ENCODE results near the gene PRMT7.

Gene PRMT7

DNA sequence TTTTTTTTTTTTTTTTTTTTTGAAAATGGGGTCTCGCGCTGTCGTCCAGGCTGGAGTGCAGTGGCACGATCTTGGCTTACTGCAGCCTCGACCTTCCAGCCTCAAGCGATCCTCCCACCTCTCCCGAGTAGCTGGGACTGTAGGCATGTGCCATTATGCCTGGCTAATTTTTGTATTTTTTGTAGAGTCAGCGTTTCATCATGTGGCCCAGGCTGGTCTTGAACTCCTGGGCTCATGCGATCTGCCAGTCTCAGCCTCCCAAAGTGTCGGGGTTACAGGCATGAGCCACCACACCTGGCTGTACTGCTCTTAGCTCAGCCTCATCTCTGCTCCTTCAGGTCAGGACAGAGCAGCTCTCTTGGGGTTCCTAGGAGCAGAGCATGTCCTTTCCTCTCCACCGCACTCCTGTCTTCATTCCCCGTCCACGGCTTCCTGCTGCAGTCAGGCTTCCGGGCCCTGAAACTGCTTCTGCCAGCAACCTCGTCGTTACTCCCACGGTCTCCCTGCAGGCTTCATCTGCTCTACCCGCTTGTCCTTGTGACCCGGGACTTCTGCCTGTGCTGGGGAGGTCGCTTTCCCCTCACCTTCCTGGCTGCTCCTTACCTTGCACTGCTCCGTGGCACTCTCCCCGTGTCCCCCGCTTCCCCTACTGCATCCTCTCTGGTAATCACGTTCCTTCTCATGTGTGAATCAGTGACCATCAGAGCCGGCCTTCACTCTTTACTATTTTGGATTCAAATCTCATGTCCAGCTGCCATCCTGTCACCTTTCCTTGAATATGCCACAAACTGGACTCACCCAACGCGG lies 38.0 kb downstream of the PRMT7 start:
- DNase-seq (ENCODE audit: low read depth), result no peak

DNA sequence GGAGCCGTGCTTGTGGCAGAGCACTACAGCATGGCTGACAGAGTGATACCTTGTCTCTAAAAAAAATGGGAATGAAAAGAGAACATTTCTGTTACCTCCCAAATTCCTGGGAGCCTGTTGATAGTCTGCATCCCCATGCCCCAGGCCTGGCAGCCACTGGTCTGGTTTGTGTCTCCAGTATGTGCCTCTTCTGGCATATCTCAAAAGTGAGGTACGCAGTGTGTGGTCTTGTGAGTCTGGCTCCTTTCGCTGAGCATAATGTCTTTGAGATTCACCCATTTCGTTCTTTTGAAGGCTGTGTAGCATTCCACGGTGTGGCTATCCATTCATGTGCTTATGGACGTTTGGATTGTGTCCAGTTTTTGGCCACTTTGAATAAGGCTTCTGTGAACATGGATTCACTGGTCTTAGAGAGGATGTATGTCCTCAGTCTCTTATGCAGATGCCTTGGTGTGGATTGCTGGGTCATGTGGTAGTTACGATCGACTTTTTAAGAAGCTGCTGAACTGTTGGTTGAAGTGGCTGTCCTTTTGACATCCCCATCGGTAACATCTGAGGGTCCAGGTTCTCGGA lies 39.1 kb downstream of the PRMT7 start:
- DNase-seq (ENCODE audit: low read depth), result no peak

DNA sequence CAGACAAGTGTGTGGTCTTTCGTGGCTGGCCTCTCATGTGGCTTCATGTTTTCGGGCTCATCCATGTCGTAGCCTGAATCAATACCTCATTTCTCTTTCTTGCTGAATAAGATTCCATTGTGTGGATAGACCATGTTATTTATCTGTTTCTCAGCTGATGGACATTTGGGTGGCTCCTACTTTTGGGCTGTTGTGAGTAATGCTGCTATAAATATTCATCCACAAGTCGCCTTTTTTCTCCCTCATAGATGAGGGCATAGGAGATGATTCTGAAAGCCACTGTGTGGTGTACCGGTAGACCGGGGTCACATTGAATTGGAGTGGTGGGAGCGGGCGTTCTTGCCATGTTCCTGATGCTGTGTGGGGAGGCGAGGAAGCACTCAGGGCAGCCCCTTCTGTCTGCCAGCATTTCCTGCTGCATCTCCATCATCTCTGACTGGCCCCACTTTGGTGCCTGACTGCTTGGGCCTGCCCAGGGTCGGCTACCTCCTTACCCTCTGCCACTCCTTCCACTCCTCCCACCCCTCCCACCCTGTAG lies 40.1 kb downstream of the PRMT7 start:
- no peak for DNase-seq (ENCODE audit: low read depth)

DNA sequence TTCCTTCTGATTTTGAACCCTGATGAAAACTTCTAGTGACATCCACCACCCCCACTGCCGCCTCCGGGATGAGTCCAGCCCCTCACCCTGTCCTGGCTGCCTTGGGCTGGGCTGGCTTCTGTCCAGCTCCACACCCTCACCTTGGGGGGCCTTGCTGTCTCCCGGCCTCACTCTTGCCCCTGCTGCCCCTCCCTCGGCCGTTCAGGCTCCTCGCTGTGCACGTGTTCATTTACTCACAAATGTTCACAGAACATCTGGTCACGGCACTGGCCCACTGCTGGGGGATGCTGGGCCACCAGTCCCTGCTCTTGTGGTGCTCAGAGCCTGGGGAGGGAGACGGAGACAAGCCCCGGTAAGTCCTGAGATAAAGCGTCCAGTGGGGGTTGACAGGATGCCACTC lies 40.6 kb downstream of the PRMT7 start:
- DNase-seq (ENCODE audit: low read depth), result no peak

DNA sequence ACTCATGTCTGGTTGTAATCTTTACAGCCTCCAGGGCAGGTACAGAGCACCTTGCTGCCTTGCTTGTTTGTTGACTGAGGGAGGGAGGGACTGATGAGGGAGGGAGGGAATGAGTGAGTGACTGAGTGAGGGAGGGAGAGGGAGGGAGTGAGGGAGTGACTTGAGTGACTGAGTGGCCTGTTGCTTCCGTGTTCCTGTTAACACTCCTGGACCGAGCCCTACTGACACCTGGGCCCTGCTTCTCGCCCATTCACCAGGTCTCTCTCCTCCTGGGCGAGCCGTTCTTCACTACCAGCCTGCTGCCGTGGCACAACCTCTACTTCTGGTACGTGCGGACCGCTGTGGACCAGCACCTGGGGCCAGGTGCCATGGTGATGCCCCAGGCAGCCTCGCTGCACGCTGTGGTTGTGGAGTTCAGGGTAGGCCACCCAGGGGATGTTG lies 41.2 kb downstream of the PRMT7 start:
- no peak for DNase-seq (ENCODE audit: low read depth)

DNA sequence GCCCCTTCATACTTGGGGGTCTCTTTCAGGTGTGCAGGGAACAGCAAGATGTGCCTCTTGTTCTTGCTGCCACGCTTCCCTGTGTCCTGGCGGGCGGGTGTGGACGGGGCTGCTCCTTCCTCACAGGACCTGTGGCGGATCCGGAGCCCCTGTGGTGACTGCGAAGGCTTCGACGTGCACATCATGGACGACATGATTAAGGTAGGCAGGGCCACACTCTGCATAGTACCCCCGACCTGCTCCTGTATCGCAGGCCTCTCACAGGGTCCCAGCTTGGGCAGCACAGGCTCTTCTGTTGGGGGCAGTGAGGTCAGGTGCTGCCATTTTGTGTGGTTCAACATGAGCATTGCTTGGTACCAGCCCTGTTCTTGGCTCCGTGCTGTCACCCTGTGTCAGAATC lies 42.5 kb downstream of the PRMT7 start:
- no peak for DNase-seq (ENCODE audit: low read depth)

DNA sequence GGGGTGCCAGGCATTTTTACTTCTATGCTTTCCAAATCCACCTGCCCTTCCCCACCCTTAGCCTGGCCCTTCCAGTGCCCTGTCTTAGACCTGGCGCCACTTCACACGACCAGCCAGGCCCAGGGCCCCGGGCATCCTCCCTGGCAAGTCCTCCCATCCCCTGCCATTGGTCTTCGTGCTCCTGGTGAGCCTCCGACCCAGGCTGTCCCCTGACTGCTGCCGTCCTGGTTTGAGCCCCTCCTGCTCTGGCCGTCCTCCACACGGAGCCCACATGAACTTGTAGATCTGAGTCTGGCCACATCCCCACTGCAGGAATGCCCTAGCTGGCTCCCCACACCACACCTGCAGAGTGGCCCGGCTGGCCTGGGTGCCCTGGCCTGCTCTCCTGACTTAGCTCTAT lies 44.0 kb downstream of the PRMT7 start:
- DNase-seq (ENCODE audit: low read depth), result no peak

DNA sequence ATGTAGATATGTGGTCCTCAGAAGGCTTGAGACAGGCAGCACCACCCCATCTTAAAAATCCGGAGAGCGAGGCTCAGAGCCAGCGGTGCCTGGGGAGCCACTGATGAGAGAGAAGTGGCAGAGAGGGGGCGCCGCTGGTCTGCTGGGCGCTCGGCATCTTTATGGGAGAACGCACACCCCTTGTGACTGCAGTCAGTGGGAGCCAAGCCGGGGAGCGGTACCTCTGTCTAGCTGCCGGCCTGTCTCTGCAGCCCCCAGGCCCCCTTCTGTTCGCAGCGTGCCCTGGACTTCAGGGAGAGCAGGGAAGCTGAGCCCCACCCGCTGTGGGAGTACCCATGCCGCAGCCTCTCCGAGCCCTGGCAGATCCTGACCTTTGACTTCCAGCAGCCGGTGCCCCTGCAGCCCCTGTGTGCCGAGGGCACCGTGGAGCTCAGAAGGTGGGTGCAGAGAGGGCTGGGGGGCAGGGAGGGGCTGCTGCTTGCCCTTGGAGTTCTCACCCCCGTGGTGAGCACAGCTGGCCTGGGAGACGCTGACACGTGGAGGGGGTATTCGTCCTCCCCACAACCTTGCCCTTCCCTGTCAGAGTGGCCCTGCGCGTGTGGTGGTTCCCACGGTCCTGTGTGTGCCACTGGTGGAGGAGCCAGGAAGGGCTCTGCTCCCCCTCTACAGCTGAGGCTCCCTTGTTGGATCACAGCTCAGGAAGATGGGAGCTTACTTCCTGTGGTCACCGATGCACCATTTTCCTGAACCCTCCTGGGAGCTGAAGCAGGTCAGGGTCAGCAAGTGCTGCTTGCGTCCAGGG lies 44.8 kb downstream of the PRMT7 start:
- no peak for DNase-seq (ENCODE audit: low read depth)

DNA sequence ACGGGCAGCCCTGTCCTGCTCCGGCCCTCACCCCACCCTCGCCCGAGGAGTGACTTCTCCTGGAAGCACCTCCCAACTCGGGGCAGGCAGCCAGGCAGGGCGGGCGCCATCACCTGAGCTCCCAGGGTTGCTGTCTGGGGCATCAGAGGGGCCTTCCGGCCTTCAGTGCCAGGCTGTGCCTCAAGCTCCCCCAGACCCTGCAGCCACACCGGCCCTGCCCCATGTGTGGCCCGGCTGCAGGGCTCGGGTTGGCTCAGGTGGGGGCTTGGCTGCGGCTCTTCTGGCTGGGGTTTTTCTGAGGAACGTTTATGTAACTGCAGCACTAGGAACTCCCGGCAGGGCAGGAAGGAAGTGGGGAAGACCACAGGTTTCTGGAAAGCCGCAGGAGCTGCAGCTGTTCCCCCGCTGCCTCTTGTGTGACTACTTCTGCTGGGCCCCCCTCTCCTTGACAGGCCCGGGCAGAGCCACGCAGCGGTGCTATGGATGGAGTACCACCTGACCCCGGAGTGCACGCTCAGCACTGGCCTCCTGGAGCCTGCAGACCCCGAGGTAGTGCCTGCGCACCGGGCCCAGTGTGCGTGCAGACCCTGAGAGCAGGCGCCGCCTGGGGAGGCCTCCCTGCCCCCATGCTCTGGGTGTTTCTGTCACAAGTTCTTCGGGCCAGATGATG lies 45.6 kb downstream of the PRMT7 start:
- no peak for DNase-seq (ENCODE audit: low read depth)

DNA sequence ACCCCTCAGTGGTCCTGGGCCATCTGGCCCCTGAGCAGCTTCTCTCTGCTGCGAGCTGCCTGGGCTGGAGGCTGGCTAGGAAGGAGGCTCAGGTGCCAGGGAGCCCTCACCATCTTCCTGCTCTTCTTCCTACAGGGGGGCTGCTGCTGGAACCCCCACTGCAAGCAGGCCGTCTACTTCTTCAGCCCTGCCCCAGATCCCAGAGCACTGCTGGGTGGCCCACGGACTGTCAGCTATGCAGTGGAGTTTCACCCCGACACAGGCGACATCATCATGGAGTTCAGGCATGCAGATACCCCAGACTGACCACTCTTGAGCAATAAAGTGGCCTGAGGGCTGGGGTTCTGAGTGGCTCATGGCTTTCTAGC lies 46.1 kb downstream of the PRMT7 start:
- no peak for DNase-seq (ENCODE audit: low read depth)

DNA sequence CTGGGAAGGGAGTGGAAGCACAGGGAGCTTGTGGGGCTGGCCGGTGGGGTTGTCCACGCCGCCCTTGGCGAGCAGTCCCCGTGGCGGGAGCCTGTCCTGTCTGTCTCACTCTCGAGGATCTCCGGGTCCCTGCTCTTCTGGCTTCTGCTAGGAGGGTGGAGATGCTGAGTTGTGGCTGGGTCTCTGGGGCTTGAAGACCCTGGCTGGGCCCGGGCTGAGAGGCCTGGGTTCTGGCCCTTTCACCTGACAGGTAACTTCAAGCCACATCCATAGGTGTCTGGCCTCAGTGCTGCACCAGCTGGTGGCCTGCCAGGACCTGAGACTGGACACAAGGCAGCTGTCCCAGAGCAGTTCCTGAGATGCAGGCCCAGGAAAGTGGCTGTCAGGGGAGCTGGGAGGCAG lies 46.7 kb downstream of the PRMT7 start:
- DNase-seq (ENCODE audit: low read depth), result no peak

DNA sequence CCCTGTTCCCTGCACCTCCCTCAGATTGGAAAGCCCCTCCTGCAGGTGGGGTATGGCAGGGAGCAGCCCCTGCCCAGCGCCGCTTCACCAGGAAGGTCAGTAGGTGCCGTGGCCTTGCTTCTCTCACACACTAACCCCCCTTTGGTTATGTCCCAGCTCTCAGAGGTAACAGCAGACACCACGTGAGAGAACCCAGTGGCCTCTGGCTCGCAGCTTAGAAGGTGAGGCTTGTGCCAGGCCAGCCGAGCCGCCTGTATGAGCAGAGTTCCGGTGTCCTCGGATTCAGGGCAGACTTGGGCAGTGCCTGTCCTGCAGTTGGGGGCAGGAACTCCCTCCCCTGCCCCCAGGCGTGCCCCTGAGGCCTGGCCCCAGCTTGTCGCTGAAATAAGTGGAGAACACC lies 47.1 kb downstream of the PRMT7 start:
- DNase-seq (ENCODE audit: low read depth), result no peak

DNA sequence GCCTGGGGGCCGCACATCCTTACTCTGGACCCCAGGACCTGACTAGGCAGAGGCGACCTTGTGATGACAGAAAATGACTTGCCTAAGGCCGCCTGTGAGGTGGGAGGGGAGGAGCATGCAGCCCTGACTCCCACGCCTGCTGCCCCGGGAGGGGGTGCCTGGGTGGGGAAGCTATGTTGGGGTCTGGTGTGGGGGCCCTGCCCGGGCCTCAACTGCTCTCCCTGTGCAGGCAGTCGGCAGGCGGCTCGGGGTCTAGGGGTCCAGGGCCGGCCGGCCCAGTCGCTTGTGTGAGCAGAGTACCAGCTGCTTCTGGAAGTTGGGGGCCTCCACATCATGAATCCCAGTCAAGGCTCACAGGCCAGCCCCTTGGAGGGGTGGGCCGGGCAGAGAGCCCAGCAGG lies 48.1 kb downstream of the PRMT7 start:
- no peak for DNase-seq (ENCODE audit: low read depth)

DNA sequence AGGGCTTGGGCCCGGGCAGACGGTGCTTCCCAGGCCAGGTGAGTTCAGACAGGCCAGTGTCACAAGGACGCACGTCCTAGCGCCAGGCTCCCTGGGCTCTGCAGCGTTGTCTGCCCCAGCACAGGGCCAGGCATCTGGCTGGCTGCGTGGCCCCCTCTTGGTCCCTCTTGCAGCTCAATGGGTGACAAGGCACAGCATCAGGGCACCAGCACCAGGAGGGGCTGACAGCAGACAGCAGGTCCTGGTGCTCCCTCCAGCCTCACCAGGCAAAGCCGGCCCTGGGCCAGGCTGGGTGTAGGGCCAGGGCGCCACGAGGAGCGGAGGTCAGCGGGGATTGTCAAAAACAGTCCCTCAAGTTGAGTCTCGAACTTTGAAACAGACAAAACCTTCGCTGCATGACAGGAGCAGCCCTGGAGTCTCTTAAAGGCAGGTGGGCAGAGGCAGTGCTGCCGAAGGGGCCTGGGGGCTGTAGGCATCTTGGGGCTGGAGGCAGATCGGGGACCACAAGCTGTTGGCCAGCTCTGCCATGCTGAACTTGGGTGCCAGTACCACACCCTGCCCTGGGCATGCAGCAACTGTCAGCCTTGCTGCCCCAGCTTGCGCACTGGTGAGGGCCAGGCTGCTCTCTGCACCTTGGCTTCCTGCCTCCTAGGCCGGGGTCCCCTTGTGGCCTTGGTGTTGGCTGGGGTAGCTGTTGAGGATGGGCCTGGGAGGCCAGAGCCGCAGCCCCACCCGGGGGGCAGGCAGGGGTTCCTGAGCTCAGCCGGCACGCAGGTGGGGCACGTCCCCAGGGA lies 48.8 kb downstream of the PRMT7 start:
- DNase-seq (ENCODE audit: low read depth), result no peak

DNA sequence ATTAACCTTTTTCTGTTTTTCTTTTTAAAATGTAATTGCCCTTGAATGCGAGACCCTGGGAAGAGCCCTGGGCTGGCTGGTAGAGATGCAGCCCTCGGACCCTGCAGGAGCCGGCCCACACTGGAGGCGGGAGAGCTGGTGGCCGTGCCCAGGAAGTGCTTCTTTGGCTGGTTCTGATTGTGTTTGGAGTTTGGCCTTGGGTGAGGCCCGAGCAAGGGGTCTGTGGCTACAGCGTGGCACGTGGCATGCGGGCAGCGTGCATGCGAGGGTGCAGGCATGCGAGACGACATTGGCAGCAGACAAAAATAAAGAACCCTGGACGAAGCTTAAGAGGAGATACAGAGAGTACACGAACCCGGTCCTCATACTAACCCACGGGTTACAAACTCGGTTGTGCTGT lies 49.7 kb downstream of the PRMT7 start:
- DNase-seq (ENCODE audit: low read depth), result no peak

DNA sequence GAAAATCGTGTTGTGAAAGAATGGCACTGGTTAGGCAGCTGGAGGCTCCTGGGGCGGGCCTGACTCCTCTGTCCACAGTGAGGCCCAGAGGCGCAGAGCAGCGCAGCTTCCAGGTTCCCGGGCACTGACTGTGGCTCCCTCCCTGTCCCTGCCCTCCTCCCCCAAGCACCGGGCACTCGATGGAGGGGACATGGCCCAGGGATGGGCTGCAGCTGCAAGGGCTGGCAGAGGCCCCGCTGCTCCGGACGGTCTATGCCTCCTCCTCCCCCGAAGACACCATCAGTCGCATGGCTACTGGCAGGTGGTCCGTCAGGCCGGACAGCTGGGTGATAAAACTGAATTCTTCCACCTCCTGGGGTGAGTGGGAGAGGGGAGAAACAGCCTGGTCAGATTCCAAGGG lies 50.1 kb downstream of the PRMT7 start:
- no peak for DNase-seq (ENCODE audit: low read depth)

DNA sequence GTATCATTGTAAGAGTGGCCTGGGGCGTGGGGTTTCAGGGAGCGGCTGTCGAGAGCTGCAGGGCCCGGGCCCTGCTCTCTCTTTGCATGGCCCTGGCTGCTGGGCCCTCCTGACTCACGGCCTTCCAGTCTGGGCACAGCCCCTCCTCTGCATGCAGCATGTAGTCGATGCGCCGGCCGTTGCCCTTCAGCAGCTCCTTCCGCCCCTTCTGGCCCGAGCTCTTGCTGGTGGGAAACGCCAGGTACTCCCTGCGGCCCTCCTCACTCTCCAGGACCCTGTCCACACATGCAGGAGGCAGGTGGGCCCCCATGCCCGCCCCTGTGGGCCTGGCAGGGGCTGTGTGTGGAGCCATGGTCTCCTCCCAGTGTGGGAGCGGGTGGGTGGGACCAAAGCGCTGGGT lies 50.7 kb downstream of the PRMT7 start:
- no peak for DNase-seq (ENCODE audit: low read depth)

DNA sequence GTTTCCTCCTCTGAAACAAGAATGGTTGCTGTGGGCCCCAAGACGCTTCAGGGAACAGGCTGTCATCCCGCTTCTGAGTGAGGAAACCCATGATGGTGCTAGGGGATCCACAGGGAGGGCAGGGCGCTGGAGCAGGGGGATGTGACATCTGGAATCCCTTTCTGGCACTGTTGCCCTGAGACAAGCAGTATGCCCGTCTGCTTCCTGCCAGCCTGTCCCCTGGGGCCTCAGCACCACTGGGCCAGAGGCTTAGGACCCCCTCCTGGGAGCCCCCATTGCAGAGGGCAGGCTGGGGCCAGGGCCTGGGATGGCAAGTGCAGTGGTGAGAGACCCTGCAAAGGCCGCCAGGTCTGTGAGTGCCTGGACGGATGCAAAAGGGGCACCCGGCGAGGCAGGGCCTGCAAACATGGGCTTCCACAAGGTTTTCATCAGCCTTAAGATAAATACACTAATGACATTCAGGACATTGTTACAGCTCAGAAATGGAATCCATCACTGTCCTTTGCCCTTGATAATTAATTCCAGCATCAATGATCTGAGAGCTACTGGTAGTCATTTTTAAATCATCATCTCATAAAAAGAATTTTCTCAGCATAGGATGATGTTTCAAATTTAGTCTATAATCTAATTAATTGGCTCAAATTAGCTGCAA lies 51.6 kb downstream of the PRMT7 start:
- no peak for DNase-seq (ENCODE audit: low read depth)

DNA sequence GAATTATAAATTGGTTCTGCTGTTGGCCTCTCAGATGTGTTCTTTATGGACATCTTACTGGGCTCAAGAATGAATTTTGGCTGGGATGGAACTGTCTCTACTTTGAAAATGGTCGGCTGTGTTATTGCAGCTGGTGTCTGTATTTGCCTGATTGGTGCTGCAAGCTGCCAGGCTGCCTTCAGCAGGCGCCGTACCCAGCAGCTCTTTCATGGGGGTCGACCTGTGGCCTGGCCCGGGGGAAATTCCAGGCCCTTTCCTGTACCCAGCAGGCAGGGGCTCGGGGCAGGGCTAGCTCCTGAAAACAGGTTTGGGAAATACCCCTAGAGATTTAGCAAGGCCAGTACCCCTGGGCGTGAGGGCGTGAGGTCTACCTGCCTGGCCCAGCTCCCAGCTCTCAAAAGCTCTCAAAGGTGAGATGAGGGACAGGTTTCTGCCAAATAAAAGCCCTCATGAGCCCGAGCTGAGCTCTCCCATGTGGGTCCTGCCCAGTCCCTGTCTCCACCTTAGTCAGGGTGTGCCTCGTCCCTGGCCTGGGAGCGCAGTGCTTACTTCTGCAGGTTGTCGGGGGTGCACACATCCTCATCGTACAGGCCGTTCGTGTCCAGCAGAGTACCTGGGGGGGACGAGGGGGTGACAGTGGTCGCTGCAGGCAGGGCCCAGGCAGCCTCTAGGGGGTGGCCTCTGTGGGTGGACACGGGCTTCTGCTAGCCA lies 52.3 kb downstream of the PRMT7 start:
- no peak for DNase-seq (ENCODE audit: low read depth)
